HG03039 (cell line): ENCODE data around the gene PLAC8.
A peak's percentile ranks its signal among the peaks of the same experiment; 100 is the strongest.
"Not testable (repeated sequence)": the region's sequence is repeated elsewhere in the genome, so short reads cannot be mapped to it uniquely, and the experiment has no call there.

Source experiments
- ATAC-seq: cut with Tn5 transposase; IDR thresholded peaks from one replicate; pipeline ENCODE4 v1.9.1; 2021; ENCODE audit warnings: mild to moderate bottlenecking, moderate library complexity; ENCODE audit not compliant: unreplicated experiment

PLAC8 gene

DNA sequence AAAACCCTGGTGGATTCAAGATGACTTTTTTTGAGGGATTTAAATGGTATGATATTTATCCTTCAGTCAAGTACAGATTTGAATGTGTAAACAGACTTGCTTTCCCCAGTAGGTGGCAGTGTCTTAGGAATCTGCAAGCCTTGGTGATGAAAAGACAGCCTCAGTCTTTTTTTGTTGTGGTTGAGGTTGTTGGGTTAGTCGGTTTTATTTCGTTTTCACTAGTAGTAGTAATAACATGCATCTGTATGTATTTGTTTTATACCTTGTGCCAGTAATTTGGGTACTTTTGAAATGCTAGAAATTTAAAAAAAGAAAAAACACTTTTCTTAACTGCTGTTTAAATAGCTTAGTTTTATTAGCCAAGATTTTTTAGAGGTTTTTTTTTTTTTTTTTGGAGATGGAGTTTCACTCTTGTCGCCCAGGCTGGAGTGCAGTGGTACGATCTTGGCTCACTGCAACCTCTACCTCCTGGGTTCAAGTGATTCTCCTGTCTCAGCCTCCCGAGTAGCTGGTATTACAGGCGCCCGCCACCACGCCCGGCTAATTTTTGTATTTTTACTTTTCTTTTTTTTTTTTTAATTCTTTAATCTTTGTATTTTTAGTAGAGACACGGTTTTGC is 40.3 kb downstream of the PLAC8 start:
- peak; percentile 67 for ATAC-seq

DNA sequence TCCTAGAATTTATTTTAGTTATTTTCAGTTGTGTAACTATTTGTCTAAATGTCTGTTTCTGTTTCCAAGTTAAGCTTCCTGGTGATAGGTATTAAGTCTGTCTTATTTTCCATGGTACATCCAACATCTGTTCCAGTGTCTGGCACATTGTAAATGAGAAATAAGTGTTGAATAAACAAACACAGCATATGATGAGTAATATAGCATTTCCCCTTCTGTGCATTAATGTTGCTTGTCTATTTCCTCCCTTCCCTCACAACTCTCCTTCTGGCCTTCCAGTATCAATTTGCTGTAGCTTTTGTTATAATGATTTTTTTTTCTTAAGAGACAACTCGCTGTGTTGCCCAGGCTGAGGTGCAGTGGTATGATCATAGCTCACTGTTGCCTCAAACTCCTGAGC is 43.4 kb downstream of the PLAC8 start:
- no peak for ATAC-seq

DNA sequence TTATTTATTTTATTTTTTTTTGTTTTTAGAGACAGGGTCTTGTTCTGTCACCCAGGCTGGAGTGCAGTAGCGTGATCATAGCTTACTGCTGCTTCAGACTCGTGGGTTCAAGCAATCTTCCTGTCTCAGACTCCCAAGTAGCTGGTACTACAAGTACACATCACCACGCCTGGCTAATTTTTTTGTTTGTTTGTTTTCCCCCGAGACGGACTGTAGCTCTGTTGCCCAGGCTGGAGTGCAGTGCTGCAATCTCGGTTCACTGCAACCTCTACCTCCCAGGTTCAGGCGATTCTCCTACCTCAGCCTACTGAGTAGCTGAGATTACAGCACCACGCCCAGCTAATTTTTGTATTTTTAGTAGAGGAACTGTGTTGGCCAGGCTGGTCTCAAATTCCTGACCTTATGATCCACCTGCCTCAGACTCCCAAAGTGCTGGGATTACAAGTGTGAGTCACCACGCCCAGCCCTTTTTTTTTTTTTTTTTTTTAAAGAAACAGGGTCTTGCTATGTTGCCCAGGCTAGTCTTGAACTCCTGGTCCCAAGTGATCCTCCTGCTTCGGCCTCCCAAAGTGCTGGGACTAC is 47.4 kb downstream of the PLAC8 start:
- no peak for ATAC-seq

DNA sequence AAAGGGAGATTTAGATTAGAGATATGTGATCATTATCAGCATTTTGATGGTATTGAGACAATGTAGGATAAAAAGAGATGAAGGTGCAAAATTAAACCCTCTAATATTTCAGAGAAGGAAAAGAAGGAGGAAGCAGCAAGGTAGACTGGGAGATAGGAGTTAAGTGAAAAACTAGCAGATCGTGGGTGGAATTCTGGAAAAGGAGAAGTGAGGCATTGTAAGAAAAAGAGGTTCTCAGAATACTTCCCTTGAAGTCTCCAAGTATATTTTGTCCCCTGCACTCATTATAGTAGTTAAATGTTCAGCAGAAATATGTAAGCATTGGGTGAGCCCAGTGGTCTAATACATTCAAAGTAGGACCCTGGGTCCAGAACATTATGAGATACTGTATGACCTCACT is 49.3 kb downstream of the PLAC8 start:
- ATAC-seq = no peak

DNA sequence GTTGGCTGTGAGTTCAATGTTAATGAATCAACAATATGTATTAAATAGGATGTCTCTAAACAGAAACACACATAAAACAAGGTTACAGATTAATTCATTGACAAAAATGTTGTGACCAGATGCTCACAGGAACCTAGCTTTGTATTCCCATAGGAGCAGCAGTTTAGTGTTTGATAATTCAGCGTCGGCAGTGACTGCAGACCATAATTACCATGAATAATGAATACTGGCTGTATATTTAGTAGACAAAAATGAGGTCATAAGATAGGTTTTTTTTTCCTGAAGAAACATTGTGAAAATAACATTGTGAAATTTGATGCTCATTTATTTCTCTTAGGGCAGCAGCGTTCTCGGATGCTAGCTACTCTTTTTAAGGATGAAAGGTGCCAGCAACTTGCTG is 51.8 kb downstream of the PLAC8 start:
- no peak for ATAC-seq

DNA sequence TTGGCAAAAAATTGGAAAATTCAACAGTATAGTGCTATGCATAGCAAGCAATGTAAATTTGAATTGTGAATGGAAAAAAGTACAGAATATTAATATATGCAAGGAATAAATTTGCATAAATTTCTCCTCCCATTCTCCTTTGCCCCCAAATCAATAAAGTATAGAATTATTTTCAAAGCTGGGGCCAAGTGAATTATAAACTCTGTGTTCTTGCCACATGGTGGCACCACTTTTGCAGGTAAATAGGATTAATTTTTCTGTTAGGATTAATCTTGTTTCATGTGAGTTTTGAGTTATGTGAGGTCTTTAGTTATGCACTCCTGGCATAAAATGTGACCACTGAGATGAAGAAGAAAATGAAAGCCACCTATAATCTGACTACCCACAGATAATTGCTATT is 59.6 kb downstream of the PLAC8 start:
- no peak for ATAC-seq

DNA sequence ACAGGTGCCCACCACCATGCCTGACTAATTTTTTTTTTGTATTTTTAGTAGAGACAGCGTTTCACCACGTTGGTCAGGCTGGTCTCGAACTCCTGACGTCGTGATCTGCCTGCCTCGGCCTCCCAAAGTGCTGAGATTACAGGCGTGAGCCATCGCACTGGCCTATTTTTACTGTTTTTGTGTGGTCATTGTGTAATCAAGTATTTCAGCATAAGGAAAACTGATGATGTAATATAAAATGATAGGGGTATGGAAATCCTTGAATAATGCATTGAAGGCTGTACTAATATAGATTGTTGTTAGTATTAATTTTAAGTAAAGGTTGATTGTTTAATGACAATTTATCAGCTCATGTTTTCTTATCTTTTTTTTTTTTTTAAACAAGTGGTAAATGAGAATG is 65.7 kb downstream of the PLAC8 start:
- ATAC-seq = not testable (repeated sequence)

DNA sequence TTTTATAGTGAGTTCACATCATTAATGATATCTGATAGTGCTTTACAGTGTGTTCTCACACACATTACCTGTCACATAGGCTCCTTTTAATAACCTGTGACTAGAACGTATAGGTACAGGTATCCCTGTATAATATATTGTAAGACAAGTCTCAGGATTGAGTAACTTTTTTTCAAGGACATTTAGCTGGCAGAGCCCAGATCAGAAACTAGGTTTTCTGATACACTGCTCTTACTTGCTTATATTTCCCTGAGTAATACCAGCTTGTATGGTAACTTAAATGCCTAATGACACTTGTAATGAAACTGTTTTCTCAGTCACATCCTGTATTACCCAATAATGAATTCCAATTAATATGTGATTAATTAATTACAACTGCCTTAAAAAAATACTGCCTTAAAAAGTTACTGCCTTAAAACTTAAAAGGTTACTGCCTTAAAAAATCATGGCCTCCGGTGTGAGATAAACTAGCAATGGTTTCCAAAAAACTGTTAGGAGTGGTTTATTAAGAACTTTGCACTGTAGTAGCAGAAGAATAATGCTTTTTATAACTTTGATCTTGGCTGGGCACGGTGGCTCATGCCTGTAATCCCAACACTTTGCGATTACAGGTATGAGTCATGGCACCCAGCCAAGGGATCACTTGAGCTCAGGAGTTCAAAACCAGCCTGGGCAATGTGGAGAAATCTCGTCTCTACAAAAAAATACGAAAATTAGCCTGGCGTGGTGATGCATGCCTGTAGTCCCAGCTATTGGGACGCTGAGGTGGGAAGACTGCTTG is 67.6 kb downstream of the PLAC8 start:
- no peak for ATAC-seq

DNA sequence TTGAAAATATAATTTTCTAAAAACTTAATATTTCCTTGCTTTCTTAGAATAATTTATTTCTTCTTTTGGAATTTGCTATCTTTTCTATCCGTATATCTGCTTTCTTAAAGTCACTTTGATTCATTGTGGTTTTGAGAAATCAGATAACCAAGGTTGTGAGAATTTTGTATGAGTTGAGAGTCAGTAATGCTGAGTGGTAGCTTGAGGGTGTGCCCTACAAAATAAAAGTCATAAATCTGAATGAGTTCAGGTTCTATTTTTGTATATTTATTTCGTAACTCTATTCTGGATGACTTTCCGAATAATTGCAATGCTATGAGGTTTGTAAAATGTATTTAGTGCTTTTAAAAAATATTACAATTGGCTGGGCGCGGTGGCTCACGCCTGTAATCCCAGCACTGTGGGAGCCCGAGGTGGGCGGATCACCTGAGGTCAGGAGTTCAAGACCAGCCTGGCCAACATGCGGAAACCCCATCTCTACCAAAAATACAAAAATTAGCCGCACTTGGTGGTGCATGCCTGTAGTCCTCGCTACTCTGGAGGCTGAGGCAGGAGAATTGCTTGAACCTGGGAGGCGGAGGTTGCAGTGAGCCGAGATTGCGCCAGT is 70.6 kb downstream of the PLAC8 start:
- no peak for ATAC-seq

DNA sequence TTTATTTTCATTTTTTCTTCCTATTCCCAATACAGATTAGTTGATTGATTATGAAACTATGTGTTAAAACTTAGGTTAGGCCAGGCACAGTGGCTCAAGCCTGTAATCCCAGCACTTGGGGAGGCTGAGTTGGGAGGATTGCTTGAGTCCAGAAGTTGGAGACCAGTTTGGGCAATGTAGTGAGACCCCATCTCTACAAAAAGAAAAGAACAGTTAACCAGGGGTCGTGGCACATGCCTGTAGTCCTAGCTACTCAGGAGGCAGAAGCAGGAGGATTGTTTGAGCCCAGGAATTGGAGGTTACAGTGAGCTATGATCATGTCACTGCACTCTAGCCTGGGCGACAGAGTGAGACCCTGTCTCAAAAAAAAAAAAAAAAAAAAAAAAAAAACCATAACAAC is 71.4 kb downstream of the PLAC8 start:
- ATAC-seq = not testable (repeated sequence)

DNA sequence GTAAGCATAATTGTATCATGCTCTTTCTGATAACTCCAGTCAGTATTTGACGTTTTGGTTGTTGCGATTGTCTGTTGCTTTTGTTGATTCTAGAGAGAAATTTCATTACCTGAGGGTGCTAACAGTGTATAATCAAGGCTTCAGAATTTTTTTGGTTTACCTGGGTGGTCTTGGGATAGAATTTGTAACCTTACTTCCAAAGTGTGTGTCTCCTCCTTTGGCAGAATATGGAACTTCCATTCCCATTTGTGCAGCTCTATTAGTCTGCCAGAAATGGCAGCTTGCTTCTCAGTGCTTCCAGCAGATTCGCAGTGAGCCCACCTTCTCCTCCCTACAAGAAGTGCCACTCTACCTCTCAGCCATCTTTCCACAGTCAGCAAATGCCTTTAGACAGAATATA is 74.3 kb downstream of the PLAC8 start:
- ATAC-seq = no peak
